Prostate gland (tissue), 2 donors: Measurements from ENCODE around the gene CACNA1A.

ENCODE experiments used
- POLR2A ChIP-seq: fragments of 450-650 bp; IDR thresholded peaks from one replicate; pipeline ENCODE4 v1.6.1; 2016; ENCODE audit warnings: antibody characterized with exemption, mild to moderate bottlenecking
- TF ChIP-seq, protein P1 (sequence below), 4 experiments: fragments of 200-600 bp in 2 of 4; fragments of 450-650 bp in 2 of 4; sonication (generic) in 2 of 4; IDR thresholded peaks; 1 replicate in 3 of 4; 2 replicates in 1 of 4; pipeline ENCODE4 v1.5.1; 2016 to 2019; ENCODE audit warnings: antibody characterized with exemption in 4 of 4, mild to moderate bottlenecking in 2 of 4, moderate library complexity in 2 of 4

DNA sequence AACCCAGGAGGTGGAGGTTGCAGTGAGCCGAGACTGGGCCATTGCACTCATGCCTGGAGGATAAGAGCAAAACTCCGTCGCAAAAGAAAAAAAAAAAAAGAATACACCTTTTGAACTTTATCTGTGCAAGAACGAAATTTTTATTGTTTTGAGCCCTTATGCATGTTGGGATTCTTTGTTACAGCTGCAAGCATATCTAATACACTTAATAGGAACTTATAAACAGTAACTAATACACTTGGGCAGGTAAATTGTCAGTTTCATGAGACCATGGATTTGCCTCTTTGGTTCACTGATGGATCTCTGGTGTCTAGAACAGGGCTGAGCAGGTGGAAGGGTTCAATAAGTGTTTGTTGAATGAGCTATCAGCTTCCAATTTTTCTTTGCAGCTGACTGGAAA, 108.1 kb downstream of the CACNA1A start:
- TF ChIP-seq, protein P1, sequence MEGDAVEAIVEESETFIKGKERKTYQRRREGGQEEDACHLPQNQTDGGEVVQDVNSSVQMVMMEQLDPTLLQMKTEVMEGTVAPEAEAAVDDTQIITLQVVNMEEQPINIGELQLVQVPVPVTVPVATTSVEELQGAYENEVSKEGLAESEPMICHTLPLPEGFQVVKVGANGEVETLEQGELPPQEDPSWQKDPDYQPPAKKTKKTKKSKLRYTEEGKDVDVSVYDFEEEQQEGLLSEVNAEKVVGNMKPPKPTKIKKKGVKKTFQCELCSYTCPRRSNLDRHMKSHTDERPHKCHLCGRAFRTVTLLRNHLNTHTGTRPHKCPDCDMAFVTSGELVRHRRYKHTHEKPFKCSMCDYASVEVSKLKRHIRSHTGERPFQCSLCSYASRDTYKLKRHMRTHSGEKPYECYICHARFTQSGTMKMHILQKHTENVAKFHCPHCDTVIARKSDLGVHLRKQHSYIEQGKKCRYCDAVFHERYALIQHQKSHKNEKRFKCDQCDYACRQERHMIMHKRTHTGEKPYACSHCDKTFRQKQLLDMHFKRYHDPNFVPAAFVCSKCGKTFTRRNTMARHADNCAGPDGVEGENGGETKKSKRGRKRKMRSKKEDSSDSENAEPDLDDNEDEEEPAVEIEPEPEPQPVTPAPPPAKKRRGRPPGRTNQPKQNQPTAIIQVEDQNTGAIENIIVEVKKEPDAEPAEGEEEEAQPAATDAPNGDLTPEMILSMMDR (IDR thresholded peaks at IDR 0.05), result no peak
- TF ChIP-seq POLR2A, result no peak
